T-helper 22 cell (primary cell): Measurements from ENCODE around the gene TTF2.
"Not testable (repeated sequence)": the region's sequence is repeated elsewhere in the genome, so short reads cannot be mapped to it uniquely, and the experiment has no call there.

Source experiments
- DNase-seq: peaks from one replicate; pipeline ENCODE4 v3.0.0-alpha.2; 2020; ENCODE audit warnings: low read depth

The TTF2 gene

GRCh38 chr1:117121589-117122329, 61.6 kb downstream of the TTF2 start, which contains the start of gene TRIM45:
TSS of gene TRIM45 (minus strand) at chr1:117121749. CDS start at chr1:117121201, 548 bp downstream.
- peak; percentile 65 for DNase-seq

DNA sequence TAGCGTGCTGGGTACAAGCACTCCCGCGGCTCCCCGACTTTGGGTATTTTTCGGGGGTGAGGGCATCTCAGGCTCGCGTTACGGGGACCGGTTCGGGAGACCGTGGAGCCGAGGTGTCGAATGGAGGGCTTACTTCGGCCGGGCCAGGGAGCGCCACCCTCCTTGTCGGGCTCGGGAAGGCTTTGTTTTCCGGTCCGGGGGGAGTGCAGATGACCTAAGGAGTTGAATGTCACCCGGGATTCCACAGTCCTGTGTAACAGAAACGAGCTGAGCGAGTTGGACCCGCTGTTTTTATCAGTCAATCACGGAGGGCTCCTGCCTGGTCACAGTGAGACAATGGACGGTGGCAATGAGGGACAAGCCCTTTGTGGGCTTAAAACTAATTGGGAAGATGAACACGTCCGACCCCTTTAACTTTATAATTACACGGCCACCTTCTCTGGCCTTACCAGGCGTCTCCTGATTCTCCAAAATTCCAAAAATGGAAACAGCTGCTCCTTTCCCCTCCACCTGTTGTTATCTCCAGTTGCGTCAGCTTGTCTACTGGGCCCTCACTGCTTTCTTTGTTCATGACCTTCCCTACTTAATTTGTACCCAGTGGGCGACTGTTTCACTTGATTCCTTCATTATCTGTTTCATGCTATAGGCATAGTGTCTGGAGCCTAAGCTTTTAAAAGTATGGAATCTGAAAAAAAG, 62.4 kb downstream of the TTF2 start:
- DNase-seq, result no peak

DNA sequence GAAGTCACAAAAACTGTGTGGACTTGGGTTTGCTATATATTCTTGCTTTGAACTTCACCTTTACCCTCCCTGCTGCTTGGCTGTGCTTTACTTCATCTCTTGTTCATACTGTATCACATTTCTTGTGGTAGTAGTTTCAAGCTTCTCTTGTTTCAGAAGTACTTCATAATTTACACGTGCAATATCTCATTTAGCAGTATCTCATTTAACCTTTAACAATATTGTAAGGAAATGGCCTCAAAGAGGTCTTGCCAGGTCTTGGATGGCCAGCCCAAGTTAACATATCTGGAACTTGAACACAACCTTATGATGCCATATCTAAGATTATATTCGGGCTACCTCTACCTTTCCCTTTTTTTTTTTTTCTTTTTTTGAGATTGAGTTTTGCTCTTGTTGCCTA, 63.1 kb downstream of the TTF2 start:
- DNase-seq, result no peak

DNA sequence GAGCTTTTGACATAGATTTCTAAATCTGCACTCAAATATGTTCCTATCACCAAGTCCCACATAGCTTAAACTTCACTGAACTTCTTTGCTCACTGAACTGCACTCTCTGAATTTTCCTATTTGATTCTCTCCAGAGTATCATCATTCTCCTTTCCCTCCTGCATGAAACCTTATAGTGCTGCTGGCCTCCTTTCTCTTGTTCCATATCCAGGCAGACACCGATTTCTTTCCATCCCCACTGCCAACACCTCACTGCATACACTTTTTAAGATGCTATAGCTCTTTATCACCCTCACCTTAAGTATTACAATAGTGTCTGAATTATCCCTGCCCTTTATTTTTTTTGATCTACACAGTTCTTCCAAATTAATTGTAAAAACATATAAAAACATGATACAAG, 64.5 kb downstream of the TTF2 start:
- DNase-seq, result no peak

GRCh38 chr1:117127795-117128194, 67.7 kb downstream of the TTF2 start:
- no peak for DNase-seq

GRCh38 chr1:117128323-117129079, 68.4 kb downstream of the TTF2 start:
- no peak for DNase-seq

GRCh38 chr1:117130526-117130925, 70.4 kb downstream of the TTF2 start:
- no peak for DNase-seq

DNA sequence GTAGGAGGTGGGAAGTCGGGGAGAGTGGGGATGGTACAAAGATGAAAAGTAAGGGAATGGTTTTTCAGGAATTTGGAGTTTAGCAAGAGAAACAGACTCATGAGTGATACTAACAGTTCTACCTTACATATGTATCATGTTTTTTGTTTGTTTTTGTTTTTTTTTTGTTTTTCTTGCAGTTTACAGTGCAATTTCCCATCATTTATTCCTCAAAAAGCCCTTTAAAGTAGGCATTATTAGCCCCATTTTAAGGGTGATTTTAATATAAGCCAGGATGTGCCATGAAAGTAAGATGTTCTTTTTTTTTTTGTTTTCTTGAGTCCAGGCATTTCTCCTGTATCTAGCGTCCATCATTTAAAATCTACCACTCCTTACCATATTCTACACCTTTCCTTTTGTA, 75.2 kb downstream of the TTF2 start:
- DNase-seq, result no peak

DNA sequence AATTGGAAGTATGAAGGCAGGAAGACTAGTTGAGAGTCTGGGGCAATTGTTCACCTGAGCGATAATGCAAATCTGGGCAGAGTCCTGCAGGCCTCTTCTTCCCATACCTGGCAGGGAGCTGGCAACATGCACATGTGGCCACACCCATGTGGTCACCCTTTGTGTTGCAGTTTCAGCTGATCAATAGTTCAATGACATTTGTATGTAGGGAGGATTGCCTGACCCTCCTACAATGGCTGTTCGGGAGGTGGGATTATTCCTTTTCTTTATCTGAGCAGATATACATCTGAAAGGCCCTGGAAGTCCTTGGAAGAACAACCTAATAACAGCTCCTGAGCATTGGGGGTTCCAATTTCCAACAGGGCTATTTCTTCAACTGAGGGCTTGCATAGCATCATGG, 76.6 kb downstream of the TTF2 start:
- DNase-seq, result no peak

GRCh38 chr1:117137281-117137855, 77.2 kb downstream of the TTF2 start:
- DNase-seq, result no peak

GRCh38 chr1:117138106-117138505, 78.0 kb downstream of the TTF2 start:
- no peak for DNase-seq

DNA sequence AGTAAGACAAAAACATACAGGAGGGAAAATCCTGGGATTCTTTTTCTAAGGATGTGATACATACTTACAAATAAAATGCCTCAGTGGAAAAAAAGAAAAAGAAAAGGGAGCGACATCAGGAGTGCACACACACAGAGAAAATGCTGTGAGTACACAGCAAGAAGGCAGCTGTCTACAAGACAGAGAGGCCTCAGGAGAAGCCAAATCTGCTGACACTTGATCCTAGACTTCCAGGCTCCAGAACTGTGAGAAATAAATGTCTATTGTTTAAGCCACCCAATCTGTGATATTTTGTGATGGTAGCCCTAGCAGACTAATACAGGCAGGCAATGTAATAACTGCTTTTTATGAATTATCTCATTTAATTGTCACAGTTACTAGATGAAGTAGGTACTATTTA, 78.4 kb downstream of the TTF2 start:
- DNase-seq, result no peak

DNA sequence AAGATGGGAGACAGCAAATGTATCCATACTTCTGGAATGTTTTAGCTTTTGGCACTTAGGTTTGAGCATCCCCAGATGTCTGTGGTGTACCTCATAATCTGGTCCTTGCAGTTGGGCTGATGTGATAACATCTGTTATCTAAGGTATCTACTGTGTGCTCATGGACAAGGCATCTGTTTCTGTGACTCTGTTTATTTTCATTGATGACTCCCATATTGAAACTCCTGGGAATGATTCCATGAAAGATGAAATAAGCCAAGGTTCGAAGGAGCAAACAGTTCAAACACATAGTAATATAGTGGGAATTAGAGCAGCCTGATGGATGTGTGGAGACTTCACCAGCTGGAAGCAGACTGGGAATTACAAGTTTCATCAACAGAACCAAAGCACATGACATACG, 82.1 kb downstream of the TTF2 start:
- no peak for DNase-seq

- DNase-seq, result no peak
Measured at GRCh38 chr1:117143172-117143571, 83.0 kb downstream of the TTF2 start.

GRCh38 chr1:117143871-117144270, 83.7 kb downstream of the TTF2 start:
- DNase-seq, result no peak

DNA sequence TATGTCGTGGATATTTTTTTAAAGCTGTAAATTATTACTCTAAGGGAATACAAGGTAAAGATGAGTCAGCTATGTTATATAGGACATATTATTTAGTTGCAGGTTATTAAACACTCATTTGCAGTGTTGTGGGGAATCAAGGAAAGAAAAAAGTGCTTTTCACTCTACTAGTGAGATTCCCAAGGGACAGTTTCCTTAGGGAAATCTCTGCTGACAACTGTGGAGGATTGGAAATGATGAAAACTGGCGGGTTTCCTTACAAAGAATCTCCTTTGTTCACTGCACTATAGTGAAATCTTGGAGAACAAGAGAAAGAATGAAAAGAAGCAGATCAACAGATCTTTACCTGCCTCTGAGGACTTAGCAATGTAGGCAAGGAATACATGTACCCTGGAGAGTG, 85.9 kb downstream of the TTF2 start:
- no peak for DNase-seq

DNA sequence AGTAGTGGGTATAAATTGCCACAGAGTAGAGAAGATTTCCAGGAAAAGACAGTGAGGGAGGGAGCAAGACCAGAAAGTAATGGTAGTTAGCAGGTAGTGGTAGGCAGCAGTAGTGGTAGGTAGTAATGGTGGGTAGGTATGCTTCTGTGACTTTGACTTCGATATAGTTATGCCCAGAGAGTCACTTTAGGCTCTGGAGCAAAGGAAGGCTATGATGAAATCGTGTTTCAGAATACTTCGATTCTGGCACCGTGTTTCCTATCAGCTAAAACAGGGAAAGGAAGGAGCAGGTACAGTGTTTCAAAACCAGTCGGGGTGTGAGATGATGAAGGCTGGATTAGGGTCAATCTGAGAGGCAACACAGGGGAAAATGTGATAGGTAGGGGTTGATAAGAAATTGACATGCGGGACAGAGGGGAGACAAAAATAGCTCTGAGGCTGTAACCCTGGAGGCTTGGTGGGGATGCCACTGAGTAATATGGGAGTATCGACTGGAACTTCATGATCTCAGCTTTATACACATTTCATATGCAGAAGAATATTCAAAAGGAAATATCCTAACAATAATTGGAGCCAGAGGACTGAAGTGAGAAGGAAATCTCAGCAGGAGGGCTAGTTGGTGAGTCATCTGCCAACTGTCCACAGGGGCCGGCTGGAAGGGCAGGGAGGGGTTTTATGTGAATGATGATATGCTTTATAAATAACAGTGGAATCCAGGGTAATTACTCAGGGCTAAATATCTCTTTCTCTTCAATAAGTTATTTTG, 86.6 kb downstream of the TTF2 start:
- no peak for DNase-seq

DNA sequence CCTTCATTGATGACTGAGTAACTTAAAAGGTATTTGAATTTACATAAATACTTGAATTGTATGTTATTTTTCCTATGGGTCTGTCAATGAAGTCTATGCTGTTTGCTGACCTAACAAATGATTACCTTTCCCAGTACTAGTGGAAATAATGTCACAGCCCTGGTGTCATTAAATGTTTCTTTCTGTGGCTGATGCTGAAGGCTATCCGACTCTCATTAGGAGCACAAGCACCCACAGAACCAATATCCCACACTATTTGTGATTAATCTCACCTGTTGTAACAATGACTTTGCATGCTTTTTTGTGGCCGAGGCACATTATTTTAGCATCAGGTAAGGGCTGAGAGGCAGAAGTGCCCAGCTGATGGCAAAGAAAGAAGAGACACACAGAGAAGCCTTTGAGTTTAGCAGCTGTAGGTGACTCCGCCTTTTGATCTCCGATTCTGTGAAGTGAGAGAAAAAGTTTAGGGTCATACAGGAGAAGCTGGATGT, 87.3 kb downstream of the TTF2 start:
- no peak for DNase-seq

- DNase-seq, result no peak
Measured at GRCh38 chr1:117147856-117148588, 87.9 kb downstream of the TTF2 start.

DNA sequence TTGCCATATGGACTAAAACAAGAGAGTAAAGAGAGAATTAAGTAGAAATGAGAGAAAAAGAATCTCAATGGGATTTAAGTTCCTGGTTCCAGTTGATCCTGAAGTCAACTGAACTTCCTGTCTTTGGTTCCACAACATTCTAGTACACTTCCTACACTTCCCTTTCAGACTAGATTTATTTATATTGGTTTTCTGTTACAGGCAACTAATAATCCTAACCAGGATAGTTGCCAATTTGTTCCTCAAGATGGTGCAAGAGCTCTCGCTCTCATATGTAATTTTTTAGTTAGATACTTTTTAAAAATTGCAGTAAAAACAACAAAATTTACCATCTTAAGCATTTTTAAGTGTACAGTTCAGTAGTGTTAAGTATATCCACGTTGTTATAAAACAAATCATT, 90.2 kb downstream of the TTF2 start:
- DNase-seq, result no peak

DNA sequence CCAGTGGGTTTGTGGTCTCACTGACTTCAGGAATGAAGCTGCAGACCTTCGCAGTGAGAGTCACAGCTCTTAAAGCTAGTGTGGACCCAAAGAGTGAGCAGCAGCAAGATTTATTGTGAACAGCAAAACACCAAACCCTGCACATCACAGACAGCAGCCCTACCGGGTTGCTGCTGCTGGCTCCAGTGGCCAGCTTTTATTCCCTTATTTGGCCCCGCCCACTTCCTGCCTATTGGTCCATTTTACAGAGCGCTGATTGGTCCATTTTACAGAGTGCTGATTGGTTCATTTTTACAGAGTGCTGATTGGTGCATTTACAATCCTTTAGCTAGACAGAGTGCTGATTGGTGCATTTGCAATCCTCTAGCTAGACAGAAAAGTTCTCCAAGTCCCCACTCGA, 91.2 kb downstream of the TTF2 start:
- DNase-seq, result not testable (repeated sequence)
